Naive thymus-derived CD8-positive, alpha-beta T cell (primary cell): ENCODE measurements around the gene DKK2. TPM values are rescaled to one million over a fixed set of nuclear protein-coding genes. Genes with fewer than 3 reads are reported as not detected.

ENCODE experiments used
- ATAC-seq, 2 donors: fragments of 150-1000 bp; cut with Tn5 transposase in 1 of 2; sonication (Bioruptor Pico), chemical (Tn5 transposase) in 1 of 2; 1 replicate in 1 of 2; 2 replicates in 1 of 2; pipeline ENCODE4 v1.10.0; 2021; ENCODE audit warnings: mild to moderate bottlenecking in 2 of 2, moderate library complexity in 2 of 2
- POLR2A ChIA-PET: fragments of 350-600 bp; sonication (Branson Sonifier 250); formaldehyde crosslinking; loops from one replicate; lab custom pipeline; 2021; ENCODE audit warnings: antibody characterized with exemption; lab: Charles Lee
- DNase-seq, 10 donors: peaks; one replicate each; pipeline versions ENCODE4 v3.0.0 to v3.0.0-alpha.2; 2020 to 2022
- H3K27ac Mint-ChIP-seq, 10 donors: one replicate each; pipeline ENCODE4 v1.8.0; 2020 to 2022; ENCODE audit warnings: mild to moderate bottlenecking in 10 of 10, mixed read lengths in 10 of 10, moderate library complexity in 4 of 10, inconsistent platforms in 1 of 10
- H3K27me3 Mint-ChIP-seq, 5 donors: one replicate each; pipeline ENCODE4 v1.8.0; 2021 to 2022; ENCODE audit warnings: mixed read lengths in 5 of 5
- H3K36me3 Mint-ChIP-seq, 3 donors: one replicate each; pipeline ENCODE4 v1.8.0; 2020 to 2022; ENCODE audit warnings: mixed read lengths in 3 of 3, mild to moderate bottlenecking in 2 of 3, inconsistent platforms in 1 of 3
- H3K4me1 Mint-ChIP-seq, 4 donors: one replicate each; pipeline ENCODE4 v1.8.0; 2021 to 2022; ENCODE audit warnings: mixed read lengths in 4 of 4
- H3K4me3 Mint-ChIP-seq, 10 donors: one replicate each; pipeline ENCODE4 v1.8.0; 2020 to 2022; ENCODE audit warnings: mild to moderate bottlenecking in 10 of 10, mixed read lengths in 10 of 10, moderate library complexity in 6 of 10, inconsistent platforms in 1 of 10
- H3K9me3 Mint-ChIP-seq, 9 donors: one replicate each; pipeline ENCODE4 v1.8.0; 2020 to 2022; ENCODE audit warnings: mixed read lengths in 9 of 9, mild to moderate bottlenecking in 3 of 9, inconsistent platforms in 1 of 9, moderate library complexity in 1 of 9
- polyA plus RNA-seq, 3 donors: library from polyadenylated mRNA; unstranded; fragments of 300-500 nt; fragmentation: Illumina TruSeq; gene quantifications; one replicate each; pipeline ENCODE4 v1.2.3, GENCODE V29; 2021
- total RNA-seq, 8 experiments: library from RNA in 2 of 8; stranded (reverse) in 2 of 8; gene quantifications; one replicate each; pipeline ENCODE4 v1.2.3 and lab custom pipeline; 2021 to 2026

DKK2 gene
- total and polyA plus RNA-seq, 5 experiments from 2014 or later, result not detected

GRCh38 chr4:107044170-107044569, 8.1 kb upstream of the DKK2 start:
- DNase-seq, result no peak
- Mint-ChIP-seq H3K27ac (no peak overlapping the region), H3K27me3 (peaks cover 3 to 29% (median 7%) of the 10 kb centered on the region in 5 donors), H3K36me3 (peaks cover 0 to 4% (median 0%) of the 10 kb centered on the region in 3 donors), H3K4me3 (no peak overlapping the region), H3K4me1 (no peaks in the 10 kb centered on the region), H3K9me3 (peaks cover 0 to 20% (median 8%) of the 10 kb centered on the region in 9 donors)
- POLR2A ChIA-PET, result no interaction called here
- no peak for ATAC-seq

- Mint-ChIP-seq H3K27me3 (peaks cover 44 to 82% (median 52%) of the 10 kb centered on the region in 5 donors), H3K27ac (no peak overlapping the region), H3K4me1 (peaks cover 15 to 37% (median 21%) of the 10 kb centered on the region in 4 donors), H3K9me3 (peaks cover 0 to 7% (median 0%) of the 10 kb centered on the region in 9 donors), H3K4me3 (peak overlapping the region in 4 of 10 donors; percentile 10 to 70 (median 52)), H3K36me3 (peaks cover 0 to 2% (median 0%) of the 10 kb centered on the region in 3 donors)
- POLR2A ChIA-PET, result no interaction called here
- no peak for DNase-seq
- no peak for ATAC-seq
Observed at GRCh38 chr4:107037199-107037584, 1.1 kb upstream of the DKK2 start.

- Mint-ChIP-seq H3K27me3 (peaks cover 44 to 82% (median 52%) of the 10 kb centered on the region in 5 donors), H3K4me1 (peaks cover 15 to 37% (median 21%) of the 10 kb centered on the region in 4 donors), H3K9me3 (peaks cover 0 to 7% (median 0%) of the 10 kb centered on the region in 9 donors), H3K4me3 (peak overlapping the region; percentile 56 to 77 (median 68)), H3K36me3 (peaks cover 0 to 2% (median 0%) of the 10 kb centered on the region in 3 donors), H3K27ac (no peak overlapping the region)
- DNase-seq (no peak), ATAC-seq (no peak)
- POLR2A ChIA-PET, result no interaction called here
Observed at GRCh38 chr4:107036584-107037198, 578 bp upstream of the DKK2 start.

GRCh38 chr4:107034996-107035818, 906 bp downstream of the DKK2 start:
- H3K4me3 Mint-ChIP-seq, result peak overlapping the region; percentile 11 to 80 (median 66)
- H3K4me1 Mint-ChIP-seq, result peaks cover 15 to 37% (median 21%) of the 10 kb centered on the region in 4 donors
- peaks cover 0 to 2% (median 0%) of the 10 kb centered on the region in 3 donors for H3K36me3 Mint-ChIP-seq
- POLR2A ChIA-PET, result no interaction called here
- DNase-seq (no peak), ATAC-seq (no peak)
- peaks cover 0 to 7% (median 0%) of the 10 kb centered on the region in 9 donors for H3K9me3 Mint-ChIP-seq
- H3K27me3 Mint-ChIP-seq, result peaks cover 46 to 74% (median 52%) of the 10 kb centered on the region in 5 donors
- H3K27ac Mint-ChIP-seq, result no peak overlapping the region

GRCh38 chr4:107034091-107034995, 1.8 kb downstream of the DKK2 start:
- peaks cover 45 to 65% (median 50%) of the 10 kb centered on the region in 5 donors for H3K27me3 Mint-ChIP-seq
- peaks cover 0 to 2% (median 0%) of the 10 kb centered on the region in 3 donors for H3K36me3 Mint-ChIP-seq
- H3K27ac Mint-ChIP-seq, result no peak overlapping the region
- peaks cover 0 to 7% (median 0%) of the 10 kb centered on the region in 9 donors for H3K9me3 Mint-ChIP-seq
- DNase-seq (no peak), ATAC-seq (no peak)
- H3K4me3 Mint-ChIP-seq, result peak overlapping the region in 6 of 10 donors; percentile 8 to 70 (median 45)
- H3K4me1 Mint-ChIP-seq, result peaks cover 15 to 37% (median 21%) of the 10 kb centered on the region in 4 donors
- POLR2A ChIA-PET, result no interaction called here

GRCh38 chr4:107027379-107027778, 8.7 kb downstream of the DKK2 start:
- Mint-ChIP-seq H3K27ac (no peak overlapping the region), H3K4me3 (no peak overlapping the region), H3K4me1 (no peaks in the 10 kb centered on the region), H3K9me3 (peaks cover 0 to 10% (median 2%) of the 10 kb centered on the region in 9 donors), H3K27me3 (peaks cover under 1 to 8% (median 3%) of the 10 kb centered on the region in 5 donors), H3K36me3 (peaks cover 0 to 4% (median 0%) of the 10 kb centered on the region in 3 donors)
- ATAC-seq (no peak), DNase-seq (no peak)
- POLR2A ChIA-PET, result no interaction called here

- H3K27me3 Mint-ChIP-seq, result peaks cover 0 to 14% (median 3%) of the 10 kb centered on the region in 5 donors
- POLR2A ChIA-PET, result no interaction called here
- DNase-seq (no peak), ATAC-seq (no peak)
- peaks cover 0 to 1% (median 0%) of the 10 kb centered on the region in 9 donors for H3K9me3 Mint-ChIP-seq
- no peaks in the 10 kb centered on the region for H3K36me3 Mint-ChIP-seq
- no peaks in the 10 kb centered on the region for H3K4me1 Mint-ChIP-seq
- H3K4me3 Mint-ChIP-seq, result no peak overlapping the region
- H3K27ac Mint-ChIP-seq, result no peak overlapping the region
Observed at GRCh38 chr4:107018344-107018735, 17.8 kb downstream of the DKK2 start.

GRCh38 chr4:107017443-107018343, 18.4 kb downstream of the DKK2 start:
- H3K36me3 Mint-ChIP-seq, result no peaks in the 10 kb centered on the region
- H3K27me3 Mint-ChIP-seq, result peaks cover 0 to 14% (median 3%) of the 10 kb centered on the region in 5 donors
- DNase-seq (no peak), ATAC-seq (no peak)
- POLR2A ChIA-PET, result no interaction called here
- peaks cover 0 to 1% (median 0%) of the 10 kb centered on the region in 9 donors for H3K9me3 Mint-ChIP-seq
- H3K4me1 Mint-ChIP-seq, result no peaks in the 10 kb centered on the region
- no peak overlapping the region for H3K4me3 Mint-ChIP-seq
- H3K27ac Mint-ChIP-seq, result no peak overlapping the region

GRCh38 chr4:107011312-107011711, 24.8 kb downstream of the DKK2 start:
- Mint-ChIP-seq H3K36me3 (no peaks in the 10 kb centered on the region), H3K27me3 (peaks cover 0 to 5% (median 0%) of the 10 kb centered on the region in 5 donors), H3K4me3 (no peak overlapping the region), H3K4me1 (no peaks in the 10 kb centered on the region), H3K9me3 (peaks cover 0 to 1% (median 0%) of the 10 kb centered on the region in 9 donors), H3K27ac (no peak overlapping the region)
- ATAC-seq (no peak), DNase-seq (no peak)
- POLR2A ChIA-PET, result no interaction called here

- Mint-ChIP-seq H3K36me3 (no peaks in the 10 kb centered on the region), H3K4me3 (no peak overlapping the region), H3K27ac (peak overlapping the region in 1 of 10 donors; percentile 27), H3K9me3 (peaks cover 0 to 2% (median 0%) of the 10 kb centered on the region in 9 donors), H3K4me1 (no peaks in the 10 kb centered on the region), H3K27me3 (peaks cover 0 to 5% (median 0%) of the 10 kb centered on the region in 5 donors)
- ATAC-seq (no peak), DNase-seq (no peak)
- POLR2A ChIA-PET, result no interaction called here
Observed at GRCh38 chr4:107009196-107009968, 26.7 kb downstream of the DKK2 start.

GRCh38 chr4:107008115-107008514, 28.0 kb downstream of the DKK2 start:
- DNase-seq, result no peak
- POLR2A ChIA-PET, result no interaction called here
- Mint-ChIP-seq H3K4me1 (no peaks in the 10 kb centered on the region), H3K27ac (no peak overlapping the region), H3K4me3 (no peak overlapping the region), H3K9me3 (peaks cover 0 to 4% (median 0%) of the 10 kb centered on the region in 9 donors), H3K36me3 (no peaks in the 10 kb centered on the region), H3K27me3 (no peaks in the 10 kb centered on the region)
- ATAC-seq, result no peak
